B cell (primary cell): ENCODE data around the gene SCN3B.

ENCODE experiments used
- CTCF ChIP-seq: fragments of 200-600 bp; IDR thresholded peaks from one replicate; pipeline ENCODE4 v1.8.0; 2022; ENCODE audit warnings: antibody characterized with exemption, mild to moderate bottlenecking
- EZH2 ChIP-seq: IDR thresholded peaks from 2 replicates; pipeline ENCODE4 v1.6.1; 2012; ENCODE audit warnings: borderline replicate concordance, low read depth, mild to moderate bottlenecking, moderate library complexity, low read length; ENCODE audit not compliant: insufficient read depth, poor library complexity, severe bottlenecking

GRCh38 chr11:123677510-123677909, 23.1 kb upstream of the SCN3B start:
- TF ChIP-seq CTCF (no peak), EZH2 (no peak)
